Skin of body (tissue), 3 donors: ENCODE measurements around the gene MED4. TPM values are rescaled to one million over a fixed set of nuclear protein-coding genes. Genes with fewer than 3 reads are reported as not detected.
A peak's percentile ranks its signal among the peaks of the same experiment; 100 is the strongest.

ENCODE experiments used
- DNase-seq: peaks from one replicate; lab custom pipeline; 2025; lab: John Stamatoyannopoulos, UW
- small RNA-seq: library from RNA; depleted of rRNA; stranded (forward); fragments of <200 nt; gene quantifications from one replicate; pipeline ENCODE3, GENCODE V24; 2014; ENCODE audit warnings: low replicate concordance
- total RNA-seq: library from RNA; depleted of rRNA; stranded (reverse); fragments of >200 nt; gene quantifications from one replicate; pipeline ENCODE4 v1.2.3, GENCODE V29; 2014

The MED4 gene
- total RNA-seq, 1 donor from 2014 or later = 40.2 TPM

DNA sequence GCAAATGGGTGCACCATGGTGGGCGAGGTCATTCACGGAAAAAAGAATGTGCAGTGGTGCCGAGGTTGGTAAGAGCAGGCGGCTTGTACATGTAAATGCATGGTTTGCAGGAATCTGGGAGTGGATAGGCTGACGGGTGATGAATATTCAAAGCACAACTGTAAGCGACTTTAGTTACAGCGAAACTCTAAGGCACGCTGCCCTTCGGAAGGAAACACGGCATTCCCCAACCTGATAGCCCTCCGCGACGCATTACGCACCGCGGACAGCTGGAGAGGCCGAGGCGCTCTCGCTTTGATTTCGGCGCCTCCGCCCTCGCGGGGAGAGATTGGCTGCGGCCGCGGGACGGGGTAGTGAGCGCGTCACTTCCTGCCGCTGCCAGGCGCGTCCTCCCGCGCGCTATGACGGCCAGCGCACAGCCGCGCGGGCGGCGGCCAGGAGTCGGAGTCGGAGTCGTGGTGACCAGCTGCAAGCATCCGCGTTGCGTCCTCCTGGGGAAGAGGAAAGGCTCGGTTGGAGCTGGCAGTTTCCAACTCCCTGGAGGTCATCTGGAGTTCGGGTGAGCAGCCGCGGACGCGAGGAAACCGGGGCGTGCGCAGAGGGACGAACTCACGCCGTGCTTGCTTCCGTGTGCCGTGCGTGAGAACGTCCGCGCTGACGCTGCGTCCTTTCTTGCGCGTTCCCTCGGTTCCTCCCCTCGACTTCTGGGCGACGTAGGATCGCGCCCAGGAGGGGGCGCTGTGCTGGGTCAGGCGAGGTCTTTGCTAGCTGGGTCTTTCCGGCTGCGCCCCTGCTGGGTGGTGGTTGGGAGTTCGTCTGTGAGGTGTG is 57.3 kb downstream of the MED4 start, which contains the start of gene NUDT15:
TSS of gene NUDT15 (plus strand) at position 381 of the 828 bp plus-strand sequence. CDS start at position 402, 21 bp downstream.
- peak; percentile 97 for DNase-seq

DNA sequence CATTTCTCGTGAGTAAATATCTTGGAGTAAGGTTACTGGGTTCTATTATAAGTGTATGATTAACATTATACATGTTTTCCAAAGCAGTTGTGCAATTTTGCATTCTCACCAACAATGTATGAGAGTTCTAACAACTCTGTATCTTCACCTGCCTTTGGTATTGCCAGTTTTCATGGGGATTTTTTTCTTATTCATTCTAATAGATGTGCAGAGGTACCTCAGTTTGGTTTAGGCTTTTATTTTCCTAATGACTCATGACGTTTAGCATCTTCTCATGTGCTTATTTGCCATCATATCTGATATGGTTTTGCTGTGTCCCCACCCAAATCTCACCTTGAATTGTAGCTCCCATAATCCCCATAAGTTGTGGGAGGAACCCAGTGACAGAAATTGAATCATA is 65.0 kb downstream of the MED4 start:
- no peak for DNase-seq

DNA sequence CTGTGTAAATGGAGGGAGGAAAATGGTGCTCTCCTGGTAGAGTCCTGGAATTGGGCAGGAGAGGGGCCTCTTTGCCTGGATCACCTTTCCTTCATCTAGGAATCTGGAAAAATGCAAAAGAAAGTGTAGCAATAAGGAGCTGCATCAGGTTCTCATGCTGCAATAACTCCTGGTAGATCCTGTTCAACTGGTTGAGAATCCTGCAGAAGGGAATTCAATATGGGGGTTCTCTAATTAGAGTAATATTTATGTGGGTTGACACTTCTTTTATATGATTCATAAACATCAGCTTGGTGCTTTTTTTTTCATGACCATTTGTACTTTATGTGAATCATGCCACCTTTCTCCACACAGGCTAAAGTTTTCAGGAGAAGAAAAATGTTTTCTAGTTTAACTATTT is 66.8 kb downstream of the MED4 start:
- DNase-seq = no peak

Small RNA genes within 50 kb of the gene (small RNA-seq; reads per million reads assigned to genes)
- not detected for gene POLR2KP2

Other genes with a start within 250 kb of the MED4 start
- 46.6 TPM for gene SUCLA2, start 93.8 kb downstream of the MED4 start, total RNA-seq
- gene NUDT15, start 57.4 kb downstream of the MED4 start, total RNA-seq = 10.6 TPM
- gene ITM2B, start 138.1 kb upstream of the MED4 start, total RNA-seq = 277 TPM
- gene RB1, start 208.6 kb upstream of the MED4 start, total RNA-seq = 44.9 TPM